HepG2 (cell line): Measurements from ENCODE around the gene PITHD1. TPM values are rescaled to one million over a fixed set of nuclear protein-coding genes. Genes with fewer than 3 reads are reported as not detected.

Source experiments
- ARID2 ChIP-seq: sonication (generic); formaldehyde crosslinking; IDR thresholded peaks from 2 replicates; pipeline ENCODE4 v1.8.1; 2022; ENCODE audit warnings: mild to moderate bottlenecking, missing genetic modification reagents, borderline replicate concordance
- CREM ChIP-seq, 2 experiments: sonication (generic) in 1 of 2; formaldehyde crosslinking in 1 of 2; IDR thresholded peaks; 2 replicates each; pipeline versions ENCODE4 v1.4.0 to v1.6.1; 2016 to 2020; ENCODE audit warnings: antibody characterized with exemption in 1 of 2, mild to moderate bottlenecking in 1 of 2, missing genetic modification reagents in 1 of 2
- MEF2D ChIP-seq: sonication (generic); formaldehyde crosslinking; IDR thresholded peaks from 2 replicates; pipeline ENCODE4 v1.5.1; 2020; ENCODE audit warnings: mild to moderate bottlenecking, missing genetic modification reagents
- NCOA1 ChIP-seq: sonication (generic); formaldehyde crosslinking; IDR thresholded peaks from 2 replicates; pipeline ENCODE4 v1.9.0; 2021; ENCODE audit warnings: missing genetic modification reagents
- NFRKB ChIP-seq: fragments of 450-650 bp; IDR thresholded peaks from 2 replicates; pipeline ENCODE4 v1.6.1; 2017
- RBAK ChIP-seq: sonication (generic); formaldehyde crosslinking; IDR thresholded peaks from 2 replicates; pipeline ENCODE4 v1.5.1; 2020; ENCODE audit warnings: mild to moderate bottlenecking, missing genetic modification reagents
- SETDB1 ChIP-seq: sonication (generic); formaldehyde crosslinking; IDR thresholded peaks from 2 replicates; pipeline ENCODE4 v1.5.1; 2020; ENCODE audit warnings: missing genetic modification reagents, mild to moderate bottlenecking, borderline replicate concordance
- ZNF263 ChIP-seq: sonication (generic); formaldehyde crosslinking; IDR thresholded peaks from 2 replicates; pipeline ENCODE4 v1.4.0; 2020; ENCODE audit warnings: missing genetic modification reagents
- ZNF33A ChIP-seq: sonication (generic); formaldehyde crosslinking; IDR thresholded peaks from 2 replicates; pipeline ENCODE4 v1.5.1; 2020; ENCODE audit warnings: missing genetic modification reagents, mild to moderate bottlenecking, moderate library complexity, borderline replicate concordance
- ZNF546 ChIP-seq: sonication (generic); formaldehyde crosslinking; conservative IDR thresholded peaks from 2 replicates; pipeline ENCODE4 v1.8.1; 2023; ENCODE audit warnings: mild to moderate bottlenecking, missing genetic modification reagents
- polyA plus RNA-seq, 8 experiments: library from polyadenylated mRNA; depleted of rRNA in 3 of 8; stranded (reverse) in 7 of 8; unstranded in 1 of 8; fragments of >200 nt; fragmentation: Illumina TruSeq in 4 of 8; extraction: Trizol in 4 of 8; gene quantifications; 2 replicates each; pipeline versions ENCODE4 v1.2.1 to v1.2.3, GENCODE V29; 2011 to 2016; ENCODE audit warnings: low read depth in 4 of 8, missing spikeins in 1 of 8, mixed read lengths in 1 of 8; ENCODE audit not compliant: insufficient read depth in 1 of 8
- total RNA-seq, 5 experiments: library from RNA; depleted of rRNA; stranded (reverse); fragments of >200 nt; fragmentation: Illumina TruSeq; extraction: Trizol; gene quantifications; 2 replicates each; pipeline ENCODE4 v1.2.3, GENCODE V29; 2016; ENCODE audit warnings: low read depth in 1 of 5
- TF ChIP-seq, protein P1 (sequence below): sonication (generic); formaldehyde crosslinking; IDR thresholded peaks from 2 replicates; pipeline ENCODE4 v1.4.0; 2020; ENCODE audit warnings: mild to moderate bottlenecking, low read depth, missing genetic modification reagents
- TF ChIP-seq, protein P2 (sequence below): sonication (generic); formaldehyde crosslinking; IDR thresholded peaks from 2 replicates; pipeline ENCODE4 v1.4.0; 2020; ENCODE audit warnings: missing genetic modification reagents, borderline replicate concordance
- TF ChIP-seq, protein P3 (sequence below): sonication (generic); formaldehyde crosslinking; IDR thresholded peaks from 2 replicates; pipeline ENCODE4 v1.4.0; 2020; ENCODE audit warnings: missing genetic modification reagents, borderline replicate concordance
- TF ChIP-seq, protein P4 (sequence below): sonication (generic); formaldehyde crosslinking; conservative IDR thresholded peaks from 2 replicates; pipeline ENCODE4 v1.8.1; 2023; ENCODE audit warnings: missing genetic modification reagents
- TF ChIP-seq, protein P5 (sequence below): sonication (generic); formaldehyde crosslinking; IDR thresholded peaks from 2 replicates; pipeline ENCODE4 v1.8.0; 2022; ENCODE audit warnings: mild to moderate bottlenecking, missing genetic modification reagents, moderate library complexity
- TF ChIP-seq, protein P6 (sequence below): sonication (generic); formaldehyde crosslinking; IDR thresholded peaks from 2 replicates; pipeline ENCODE4 v1.8.0; 2022; ENCODE audit warnings: mild to moderate bottlenecking, missing genetic modification reagents; ENCODE audit not compliant: insufficient replicate concordance

Gene PITHD1
- total and polyA plus RNA-seq, 2 of the 13 experiments (the other 11 are each of a cell fraction or from before 2014, with no cell fraction given) = 28.0 to 37.3 TPM

DNA sequence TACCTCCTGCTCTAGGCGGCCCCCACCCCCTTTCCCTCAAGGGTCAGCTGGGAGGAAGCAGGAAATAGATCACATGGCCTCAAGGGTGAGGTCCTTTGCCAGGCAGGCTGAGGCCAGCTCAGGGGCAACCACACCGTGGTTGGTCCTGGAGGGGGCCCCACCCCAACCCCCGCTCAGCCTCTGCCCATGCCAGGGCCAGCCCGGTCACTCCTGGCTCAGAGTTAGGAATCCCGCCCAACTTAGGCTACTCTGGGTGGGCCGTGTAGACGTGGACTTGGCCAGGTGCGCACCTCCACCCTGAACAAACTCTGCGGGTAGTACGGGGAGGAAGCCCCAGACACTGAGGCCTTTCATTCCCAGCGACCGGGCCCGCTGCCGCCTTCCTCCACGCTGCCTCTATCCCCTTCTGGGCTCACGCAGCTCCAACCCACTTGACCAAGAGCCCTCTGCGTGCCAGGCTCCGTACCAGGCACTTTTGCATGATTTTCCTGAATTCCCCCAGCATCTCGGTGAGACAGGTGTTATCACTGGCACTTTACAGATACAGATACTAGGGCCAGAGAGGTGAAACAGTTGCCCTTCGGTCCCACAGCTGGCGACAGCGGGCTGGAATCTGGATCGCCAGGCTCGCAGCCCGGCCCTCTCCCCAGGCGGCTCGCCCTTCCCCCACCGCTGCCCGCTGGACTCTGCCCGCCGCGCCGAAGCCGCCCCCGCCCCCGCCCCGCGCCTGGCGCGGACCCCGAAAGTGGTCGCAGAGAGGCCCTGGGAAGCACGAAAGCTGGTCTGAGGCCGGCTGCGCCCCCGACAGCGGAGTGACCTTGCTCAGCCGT lies 21.6 kb downstream of the PITHD1 start (continued):
- TF ChIP-seq, protein P1, sequence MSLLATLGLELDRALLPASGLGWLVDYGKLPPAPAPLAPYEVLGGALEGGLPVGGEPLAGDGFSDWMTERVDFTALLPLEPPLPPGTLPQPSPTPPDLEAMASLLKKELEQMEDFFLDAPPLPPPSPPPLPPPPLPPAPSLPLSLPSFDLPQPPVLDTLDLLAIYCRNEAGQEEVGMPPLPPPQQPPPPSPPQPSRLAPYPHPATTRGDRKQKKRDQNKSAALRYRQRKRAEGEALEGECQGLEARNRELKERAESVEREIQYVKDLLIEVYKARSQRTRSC (CRISPR knock-in tag) = no peak
- TF ChIP-seq, protein P2, sequence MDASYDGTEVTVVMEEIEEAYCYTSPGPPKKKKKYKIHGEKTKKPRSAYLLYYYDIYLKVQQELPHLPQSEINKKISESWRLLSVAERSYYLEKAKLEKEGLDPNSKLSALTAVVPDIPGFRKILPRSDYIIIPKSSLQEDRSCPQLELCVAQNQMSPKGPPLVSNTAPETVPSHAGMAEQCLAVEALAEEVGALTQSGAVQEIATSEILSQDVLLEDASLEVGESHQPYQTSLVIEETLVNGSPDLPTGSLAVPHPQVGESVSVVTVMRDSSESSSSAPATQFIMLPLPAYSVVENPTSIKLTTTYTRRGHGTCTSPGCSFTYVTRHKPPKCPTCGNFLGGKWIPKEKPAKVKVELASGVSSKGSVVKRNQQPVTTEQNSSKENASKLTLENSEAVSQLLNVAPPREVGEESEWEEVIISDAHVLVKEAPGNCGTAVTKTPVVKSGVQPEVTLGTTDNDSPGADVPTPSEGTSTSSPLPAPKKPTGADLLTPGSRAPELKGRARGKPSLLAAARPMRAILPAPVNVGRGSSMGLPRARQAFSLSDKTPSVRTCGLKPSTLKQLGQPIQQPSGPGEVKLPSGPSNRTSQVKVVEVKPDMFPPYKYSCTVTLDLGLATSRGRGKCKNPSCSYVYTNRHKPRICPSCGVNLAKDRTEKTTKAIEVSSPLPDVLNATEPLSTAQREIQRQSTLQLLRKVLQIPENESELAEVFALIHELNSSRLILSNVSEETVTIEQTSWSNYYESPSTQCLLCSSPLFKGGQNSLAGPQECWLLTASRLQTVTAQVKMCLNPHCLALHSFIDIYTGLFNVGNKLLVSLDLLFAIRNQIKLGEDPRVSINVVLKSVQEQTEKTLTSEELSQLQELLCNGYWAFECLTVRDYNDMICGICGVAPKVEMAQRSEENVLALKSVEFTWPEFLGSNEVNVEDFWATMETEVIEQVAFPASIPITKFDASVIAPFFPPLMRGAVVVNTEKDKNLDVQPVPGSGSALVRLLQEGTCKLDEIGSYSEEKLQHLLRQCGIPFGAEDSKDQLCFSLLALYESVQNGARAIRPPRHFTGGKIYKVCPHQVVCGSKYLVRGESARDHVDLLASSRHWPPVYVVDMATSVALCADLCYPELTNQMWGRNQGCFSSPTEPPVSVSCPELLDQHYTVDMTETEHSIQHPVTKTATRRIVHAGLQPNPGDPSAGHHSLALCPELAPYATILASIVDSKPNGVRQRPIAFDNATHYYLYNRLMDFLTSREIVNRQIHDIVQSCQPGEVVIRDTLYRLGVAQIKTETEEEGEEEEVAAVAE = no peak; the same call in 1 of the 2 replicates
- TF ChIP-seq CREM (IDR thresholded peaks at IDR 0.05) (0 out of 2 replicates have a peak, but pooled peaks have one; percentile 37), CREM (CRISPR knock-in tag; IDR thresholded peaks at IDR 0.05) (no peak), NFRKB (no peak), MEF2D (CRISPR knock-in tag) (no peak), NCOA1 (no peak), ZNF263 (0 out of 2 replicates have a peak, but pooled peaks have one; percentile 16), ZNF33A (CRISPR knock-in tag) (no peak), ZNF546 (CRISPR knock-in tag) (no peak; the same call in 1 of the 2 replicates), RBAK (CRISPR knock-in tag) (no peak), ARID2 (CRISPR knock-in tag) (no peak; the same call in 1 of the 2 replicates), SETDB1 (CRISPR knock-in tag) (no peak)
- TF ChIP-seq, protein P3, sequence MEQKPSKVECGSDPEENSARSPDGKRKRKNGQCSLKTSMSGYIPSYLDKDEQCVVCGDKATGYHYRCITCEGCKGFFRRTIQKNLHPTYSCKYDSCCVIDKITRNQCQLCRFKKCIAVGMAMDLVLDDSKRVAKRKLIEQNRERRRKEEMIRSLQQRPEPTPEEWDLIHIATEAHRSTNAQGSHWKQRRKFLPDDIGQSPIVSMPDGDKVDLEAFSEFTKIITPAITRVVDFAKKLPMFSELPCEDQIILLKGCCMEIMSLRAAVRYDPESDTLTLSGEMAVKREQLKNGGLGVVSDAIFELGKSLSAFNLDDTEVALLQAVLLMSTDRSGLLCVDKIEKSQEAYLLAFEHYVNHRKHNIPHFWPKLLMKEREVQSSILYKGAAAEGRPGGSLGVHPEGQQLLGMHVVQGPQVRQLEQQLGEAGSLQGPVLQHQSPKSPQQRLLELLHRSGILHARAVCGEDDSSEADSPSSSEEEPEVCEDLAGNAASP (CRISPR knock-in tag) = no peak
- TF ChIP-seq, protein P4, sequence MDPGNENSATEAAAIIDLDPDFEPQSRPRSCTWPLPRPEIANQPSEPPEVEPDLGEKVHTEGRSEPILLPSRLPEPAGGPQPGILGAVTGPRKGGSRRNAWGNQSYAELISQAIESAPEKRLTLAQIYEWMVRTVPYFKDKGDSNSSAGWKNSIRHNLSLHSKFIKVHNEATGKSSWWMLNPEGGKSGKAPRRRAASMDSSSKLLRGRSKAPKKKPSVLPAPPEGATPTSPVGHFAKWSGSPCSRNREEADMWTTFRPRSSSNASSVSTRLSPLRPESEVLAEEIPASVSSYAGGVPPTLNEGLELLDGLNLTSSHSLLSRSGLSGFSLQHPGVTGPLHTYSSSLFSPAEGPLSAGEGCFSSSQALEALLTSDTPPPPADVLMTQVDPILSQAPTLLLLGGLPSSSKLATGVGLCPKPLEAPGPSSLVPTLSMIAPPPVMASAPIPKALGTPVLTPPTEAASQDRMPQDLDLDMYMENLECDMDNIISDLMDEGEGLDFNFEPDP = 0 out of 2 replicates have a peak, but pooled peaks have one; percentile 45
- TF ChIP-seq, protein P5, sequence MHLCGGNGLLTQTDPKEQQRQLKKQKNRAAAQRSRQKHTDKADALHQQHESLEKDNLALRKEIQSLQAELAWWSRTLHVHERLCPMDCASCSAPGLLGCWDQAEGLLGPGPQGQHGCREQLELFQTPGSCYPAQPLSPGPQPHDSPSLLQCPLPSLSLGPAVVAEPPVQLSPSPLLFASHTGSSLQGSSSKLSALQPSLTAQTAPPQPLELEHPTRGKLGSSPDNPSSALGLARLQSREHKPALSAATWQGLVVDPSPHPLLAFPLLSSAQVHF (CRISPR knock-in tag) = no peak
- TF ChIP-seq, protein P6, sequence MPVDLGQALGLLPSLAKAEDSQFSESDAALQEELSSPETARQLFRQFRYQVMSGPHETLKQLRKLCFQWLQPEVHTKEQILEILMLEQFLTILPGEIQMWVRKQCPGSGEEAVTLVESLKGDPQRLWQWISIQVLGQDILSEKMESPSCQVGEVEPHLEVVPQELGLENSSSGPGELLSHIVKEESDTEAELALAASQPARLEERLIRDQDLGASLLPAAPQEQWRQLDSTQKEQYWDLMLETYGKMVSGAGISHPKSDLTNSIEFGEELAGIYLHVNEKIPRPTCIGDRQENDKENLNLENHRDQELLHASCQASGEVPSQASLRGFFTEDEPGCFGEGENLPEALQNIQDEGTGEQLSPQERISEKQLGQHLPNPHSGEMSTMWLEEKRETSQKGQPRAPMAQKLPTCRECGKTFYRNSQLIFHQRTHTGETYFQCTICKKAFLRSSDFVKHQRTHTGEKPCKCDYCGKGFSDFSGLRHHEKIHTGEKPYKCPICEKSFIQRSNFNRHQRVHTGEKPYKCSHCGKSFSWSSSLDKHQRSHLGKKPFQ = peak; percentile 5
